Inferior parietal cortex (tissue), 1 donor: ENCODE measurements around the gene TMEM72.

Source experiments
- DNase-seq: peaks from one replicate; pipeline ENCODE4 v3.0.0-alpha.2; 2016; ENCODE audit errors: extremely low spot score

The TMEM72 gene

DNA sequence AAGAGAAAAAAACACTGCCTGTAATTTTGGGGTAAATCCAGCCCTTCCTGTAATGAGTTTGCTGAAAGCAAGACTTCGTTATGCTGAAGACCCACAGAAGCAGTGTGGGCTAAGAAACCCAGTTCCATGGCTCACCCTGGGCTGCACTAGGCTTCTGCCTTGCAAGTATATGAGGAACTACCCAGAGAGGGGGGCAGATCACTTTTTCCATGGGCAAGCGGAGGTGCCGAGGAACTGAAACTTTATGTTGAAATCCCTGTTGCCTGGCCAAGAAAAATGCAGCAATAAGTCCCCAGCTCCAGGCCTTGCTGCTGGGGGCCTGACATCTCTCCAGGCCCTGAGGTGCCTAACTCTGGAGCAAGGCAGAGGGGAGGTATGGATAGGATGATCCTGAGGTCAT, 57.0 kb downstream of the TMEM72 start:
- no peak for DNase-seq

- DNase-seq, result no peak
These were observed 57.6 kb downstream of the TMEM72 start for GRCh38 chr10:44968500-44969400.

DNA sequence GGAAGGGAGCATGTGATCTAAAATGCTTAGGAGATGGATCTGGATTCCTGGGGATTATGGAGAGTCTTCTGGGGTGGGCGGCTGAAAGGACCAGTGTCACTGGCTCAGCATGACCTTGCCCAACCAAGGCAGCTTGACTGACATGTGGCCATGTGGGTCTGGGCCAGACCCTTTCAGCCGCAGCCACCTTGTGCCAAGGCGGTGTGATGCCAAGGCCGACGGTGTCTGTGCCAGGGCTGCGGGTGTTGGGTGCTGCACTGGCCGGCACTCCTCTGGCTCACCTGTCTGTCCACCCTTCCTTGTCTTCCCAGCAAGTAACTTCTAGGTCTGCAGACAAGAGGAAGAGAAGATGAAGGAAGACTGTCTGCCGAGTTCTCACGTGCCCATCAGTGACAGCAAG, 58.7 kb downstream of the TMEM72 start:
- no peak for DNase-seq

- DNase-seq, result no peak
These were observed 59.8 kb downstream of the TMEM72 start for GRCh38 chr10:44970812-44971395.

DNA sequence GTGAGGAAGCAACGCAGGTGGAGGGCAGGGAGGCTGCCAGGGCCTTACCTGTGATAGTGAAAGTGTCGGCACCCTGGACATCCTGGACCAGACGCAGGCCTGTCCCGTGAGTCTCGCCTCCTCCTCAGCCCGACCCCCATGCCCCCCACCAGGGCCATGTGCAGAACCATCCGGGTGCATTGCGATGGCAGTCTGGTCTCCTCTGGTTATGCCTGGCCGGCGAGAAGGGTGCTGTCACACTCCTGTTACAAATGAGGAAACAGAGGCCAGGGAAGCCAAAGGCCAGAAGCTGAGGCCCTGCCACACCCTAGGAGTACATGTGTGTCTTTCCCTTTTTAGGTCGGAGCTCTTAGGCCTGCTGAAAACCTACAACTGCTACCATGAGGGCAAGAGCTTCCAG, 60.3 kb downstream of the TMEM72 start:
- no peak for DNase-seq

DNA sequence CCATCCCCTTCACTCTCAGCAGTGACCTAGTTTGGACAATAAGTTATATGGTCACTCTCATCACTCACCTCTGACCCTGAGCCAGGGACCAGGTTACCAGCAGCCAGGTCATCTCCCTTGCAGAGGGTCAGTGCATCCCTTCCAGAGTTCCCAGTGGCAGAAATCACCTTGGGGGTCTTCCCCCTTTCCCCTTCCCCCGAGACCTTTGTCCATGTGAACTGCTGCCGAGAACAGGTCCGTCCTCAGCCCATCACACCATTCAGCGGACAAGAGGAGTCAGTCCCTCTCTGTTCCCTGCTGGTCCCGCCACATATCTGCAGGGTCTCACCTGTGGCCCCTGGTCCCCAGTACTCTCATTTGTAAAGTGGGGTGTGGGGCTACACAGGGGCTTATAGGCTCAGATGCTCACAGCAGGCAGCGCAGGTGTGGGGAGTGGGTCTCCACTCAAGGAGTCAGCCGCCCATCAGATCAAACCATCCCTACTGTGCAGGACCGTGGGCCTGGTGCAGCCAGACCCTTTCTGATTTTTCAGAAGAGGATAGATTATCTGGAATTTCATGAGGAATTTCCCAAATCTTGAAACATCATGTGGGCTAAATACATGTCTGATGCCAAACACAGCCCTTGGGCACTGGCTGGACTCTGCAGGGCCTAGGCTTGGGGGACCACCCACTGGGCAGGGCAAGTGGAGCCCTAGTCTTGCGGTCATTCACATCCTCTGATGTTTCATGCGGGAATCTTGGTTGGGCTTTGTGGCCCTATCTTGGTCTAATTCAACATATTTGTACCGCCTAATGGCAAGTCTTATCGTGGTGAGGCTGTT, 61.0 kb downstream of the TMEM72 start:
- DNase-seq, result no peak

GRCh38 chr10:44972874-44973306, 61.8 kb downstream of the TMEM72 start:
- DNase-seq, result no peak

DNA sequence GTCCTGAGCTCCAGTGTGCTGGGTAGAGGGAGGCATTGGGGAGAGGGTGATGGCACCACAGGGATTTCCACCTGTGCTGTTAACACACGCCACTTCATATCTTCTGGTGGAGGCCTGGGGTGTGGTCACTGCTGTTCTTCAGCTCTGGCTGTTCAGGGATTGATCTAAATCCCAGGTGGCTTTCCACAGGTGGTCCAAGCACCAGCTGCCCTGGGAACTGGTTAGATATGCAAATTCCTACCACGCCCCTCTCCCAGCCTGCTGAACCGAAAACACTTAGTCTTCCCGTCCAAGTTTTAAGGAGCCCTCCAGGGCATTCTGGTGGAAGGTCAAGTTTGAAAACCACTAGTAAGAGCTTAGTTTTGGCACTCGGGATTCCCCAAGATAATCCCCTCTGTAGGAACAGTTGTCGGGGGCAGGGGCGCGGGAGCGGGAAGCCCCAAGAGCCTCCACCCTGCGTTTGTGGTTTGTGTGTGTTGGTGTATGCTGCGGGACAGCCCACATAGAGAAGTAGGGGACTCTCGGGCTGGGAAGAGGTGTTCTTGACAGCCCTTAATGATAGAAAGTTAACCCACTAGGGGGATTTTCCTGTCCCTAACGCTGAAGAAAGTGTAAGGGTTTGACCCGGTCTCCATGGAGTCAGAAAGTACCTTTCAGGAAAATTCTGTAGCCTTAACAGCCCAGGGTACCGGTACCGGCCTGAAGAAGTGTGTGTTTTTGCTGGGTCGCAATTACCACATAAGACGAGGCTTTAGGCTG, 62.4 kb downstream of the TMEM72 start:
- no peak for DNase-seq

GRCh38 chr10:44974082-44974627, 63.0 kb downstream of the TMEM72 start:
- no peak for DNase-seq

DNA sequence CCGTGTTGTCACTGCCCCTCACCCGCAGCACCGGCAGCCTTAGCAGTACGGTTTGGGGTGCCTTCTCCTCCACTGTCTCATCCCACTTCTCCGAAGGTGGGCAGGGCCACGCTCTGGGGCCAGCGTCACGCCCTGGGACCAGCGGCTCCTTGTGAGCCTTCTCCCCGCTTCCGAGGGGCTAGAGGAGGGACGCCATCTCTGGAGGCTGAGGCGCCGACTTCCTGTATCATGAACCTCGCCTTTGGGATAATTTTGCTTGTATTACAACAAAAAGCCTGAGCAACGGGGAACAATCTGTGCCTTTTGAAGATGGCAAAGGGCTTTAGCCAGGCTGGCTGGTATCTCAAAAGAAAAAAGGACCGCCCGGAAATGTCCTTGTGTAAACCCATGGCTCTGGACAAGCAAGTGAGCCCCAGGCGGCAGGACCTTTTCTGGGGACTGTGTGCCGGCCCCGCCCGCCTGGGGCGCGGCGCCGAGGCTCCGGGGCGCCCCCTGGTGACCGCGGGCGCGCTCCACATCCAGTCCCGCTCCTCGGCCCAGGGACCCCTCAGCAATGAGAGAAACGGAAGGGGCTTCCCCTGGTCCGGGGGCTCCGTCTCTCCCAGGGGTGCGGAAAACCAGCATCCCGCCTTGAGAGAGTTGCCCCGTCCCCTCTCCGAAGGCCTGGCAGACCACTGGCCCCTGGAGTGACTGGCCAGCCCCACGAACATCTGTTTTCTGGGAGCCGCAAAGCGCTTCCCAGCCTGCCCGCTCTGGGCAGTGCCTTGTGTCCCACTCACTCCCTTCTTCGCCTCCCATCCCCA, 63.7 kb downstream of the TMEM72 start:
- peak; percentile 71 for DNase-seq

- no peak for DNase-seq
These were observed 64.5 kb downstream of the TMEM72 start for GRCh38 chr10:44975431-44976331.

DNA sequence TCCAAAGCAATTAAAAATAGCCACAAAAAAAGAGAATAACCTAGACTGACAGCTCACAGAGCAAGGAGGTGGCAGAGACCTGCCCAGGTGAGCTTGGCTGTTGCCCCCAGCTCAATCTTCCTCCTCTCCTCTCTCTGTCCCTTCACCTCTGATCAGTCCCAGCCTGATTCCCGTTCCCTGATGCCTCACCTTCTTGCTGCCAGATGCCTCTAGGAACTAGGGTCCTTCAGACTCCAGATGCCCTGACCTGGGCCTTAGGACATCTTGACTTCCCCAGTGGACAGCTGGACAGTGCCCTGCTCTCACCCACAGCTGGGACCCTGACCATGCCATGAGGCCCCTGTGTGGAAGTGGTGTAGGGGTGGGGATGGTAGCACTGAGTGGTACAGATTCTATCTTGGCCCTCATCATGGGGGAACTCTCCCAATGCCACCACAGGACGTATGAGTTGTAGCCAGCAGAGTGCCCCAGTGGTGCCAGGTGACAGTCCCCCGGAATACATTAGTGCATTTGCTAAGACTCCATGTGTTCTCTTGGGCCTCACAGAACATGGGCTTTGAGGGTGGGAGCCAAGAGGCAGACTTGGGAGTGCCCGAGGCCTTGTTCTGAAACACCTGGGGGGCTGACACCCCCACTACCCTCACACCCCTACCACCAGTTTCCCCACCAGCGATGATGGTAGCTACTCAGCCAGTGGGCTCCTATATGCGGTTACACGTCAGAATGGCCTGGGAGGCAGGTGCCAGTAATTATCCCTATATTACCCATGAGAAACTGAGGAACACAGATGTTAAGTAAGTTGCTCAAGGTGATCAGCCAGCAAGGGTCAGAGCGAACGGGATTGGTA, 65.4 kb downstream of the TMEM72 start:
- DNase-seq, result no peak

DNA sequence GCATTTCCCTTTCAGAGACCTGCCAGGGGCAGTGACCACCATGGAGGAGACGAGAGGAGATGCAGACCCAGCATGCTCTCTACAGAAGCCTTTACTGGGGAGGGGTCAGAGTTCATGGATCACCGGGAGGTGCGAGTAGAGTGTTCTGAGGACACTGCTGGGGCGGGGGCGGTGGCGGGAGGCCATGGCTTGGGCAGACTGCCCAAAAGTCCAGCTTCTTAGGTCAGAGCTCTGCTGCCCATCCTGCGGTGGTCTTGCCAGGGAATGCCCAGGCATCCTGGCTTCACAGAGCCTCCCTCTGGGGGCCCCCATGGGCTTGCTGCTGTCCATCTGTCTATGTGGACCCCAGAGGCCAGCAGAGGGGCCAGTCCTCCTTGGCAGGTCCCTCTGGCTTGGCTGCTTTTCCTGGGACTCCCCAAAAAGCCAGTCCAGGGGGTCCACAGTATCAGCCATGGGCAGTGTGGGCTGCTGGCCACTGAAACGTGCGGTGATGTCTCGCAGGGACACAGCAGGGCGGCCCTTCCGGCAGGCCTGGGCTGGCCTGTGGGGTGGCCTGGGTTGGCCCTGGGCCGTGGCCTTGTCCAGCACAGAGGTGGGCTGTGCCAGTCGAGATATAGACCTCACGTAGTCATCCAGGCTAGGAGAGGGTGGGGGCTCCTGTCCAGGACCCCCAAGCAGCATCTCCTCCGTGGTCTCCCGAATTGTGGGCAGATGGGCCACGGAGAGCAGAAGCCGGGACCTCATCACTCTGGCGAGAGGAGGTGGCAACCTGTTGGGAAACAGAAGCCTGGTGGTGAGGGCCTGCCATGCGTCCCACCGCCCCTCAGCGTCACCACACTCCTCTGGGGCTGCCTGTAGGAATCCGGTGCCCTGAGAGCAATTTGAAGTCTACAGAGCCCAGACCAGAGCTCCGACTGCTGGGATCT, 66.4 kb downstream of the TMEM72 start:
- DNase-seq, result no peak

- DNase-seq, result no peak
These were observed 67.1 kb downstream of the TMEM72 start for GRCh38 chr10:44978213-44978569.

- peak; percentile 74 for DNase-seq
These were observed 67.6 kb downstream of the TMEM72 start, which contains the start of gene DEPP1 for GRCh38 chr10:44978570-44979280. TSS of gene DEPP1 (minus strand) at chr10:44978809. CDS start at chr10:44978030, 779 bp downstream.

DNA sequence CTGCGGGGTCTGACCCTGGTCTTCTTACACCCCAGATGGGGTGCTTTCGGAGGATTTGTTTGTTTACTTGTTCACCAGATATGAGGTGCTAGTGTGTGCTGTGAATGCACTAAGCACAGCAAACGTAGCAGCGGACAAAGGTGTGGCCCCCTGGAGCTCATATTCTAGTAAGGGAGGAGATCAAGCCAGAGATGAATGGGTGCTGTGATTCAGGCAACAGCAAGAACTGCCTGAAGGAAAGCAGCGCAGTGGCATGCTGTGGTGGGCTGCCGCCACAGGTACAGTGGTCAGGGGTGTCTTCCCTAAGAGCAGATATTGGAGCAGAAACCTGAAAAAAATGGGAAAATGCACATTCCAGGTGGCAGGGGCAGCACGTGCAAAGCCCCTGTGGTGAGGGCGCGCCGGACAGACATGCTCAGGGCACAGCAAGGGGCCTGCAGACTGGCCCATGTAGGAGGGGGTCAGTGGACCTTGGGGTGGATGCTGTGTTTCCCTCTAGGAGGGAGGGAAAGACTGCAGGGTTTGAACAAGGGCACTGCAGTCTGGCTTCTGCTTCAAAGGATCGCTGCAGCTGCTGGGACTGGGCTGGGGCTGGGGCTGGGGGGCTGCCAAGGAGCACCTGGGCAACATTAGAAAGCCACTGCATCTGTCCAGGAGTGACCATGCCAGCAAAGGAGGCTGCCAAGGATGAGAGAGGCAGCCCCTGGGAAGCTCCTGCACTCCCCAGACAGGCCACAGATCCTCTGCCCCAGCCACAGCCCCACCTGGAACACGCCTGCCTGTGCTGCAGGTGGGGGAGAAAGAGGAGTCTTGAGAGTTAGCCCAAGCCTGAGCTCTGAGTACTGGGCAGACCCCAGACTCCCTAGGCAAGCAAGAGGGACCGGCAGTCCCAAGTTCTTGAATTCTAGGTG, 68.4 kb downstream of the TMEM72 start:
- DNase-seq, result no peak
